ELR (cell line): ENCODE data around the gene SNRNP70.
A peak's percentile ranks its signal among the peaks of the same experiment; 100 is the strongest.
"Not testable (repeated sequence)": the region's sequence is repeated elsewhere in the genome, so short reads cannot be mapped to it uniquely, and the experiment has no call there.

ENCODE experiments used
- DNase-seq: peaks from one replicate; pipeline ENCODE4 v3.0.0-alpha.2; 2015; ENCODE audit warnings: low read depth

Gene SNRNP70

DNA sequence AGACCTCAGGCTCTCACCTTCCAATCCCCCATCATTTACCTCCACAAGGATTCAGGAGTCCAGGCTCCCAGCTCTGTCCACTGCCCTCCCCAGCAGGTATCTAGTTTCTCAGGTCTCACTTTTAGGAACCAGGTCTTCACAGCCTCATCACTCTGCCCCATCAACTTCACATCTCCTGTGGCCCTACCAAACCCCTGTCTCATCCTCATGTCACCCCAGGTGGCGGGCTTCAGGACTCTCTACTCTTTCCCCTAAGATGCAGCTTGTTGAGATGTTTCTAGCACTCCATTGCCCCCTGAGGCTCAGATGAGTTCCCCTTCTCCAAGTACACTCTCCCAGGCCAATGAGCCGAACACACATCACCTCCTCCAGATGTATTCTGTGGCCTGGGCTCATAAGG, 35.6 kb downstream of the SNRNP70 start:
- no peak for DNase-seq

DNA sequence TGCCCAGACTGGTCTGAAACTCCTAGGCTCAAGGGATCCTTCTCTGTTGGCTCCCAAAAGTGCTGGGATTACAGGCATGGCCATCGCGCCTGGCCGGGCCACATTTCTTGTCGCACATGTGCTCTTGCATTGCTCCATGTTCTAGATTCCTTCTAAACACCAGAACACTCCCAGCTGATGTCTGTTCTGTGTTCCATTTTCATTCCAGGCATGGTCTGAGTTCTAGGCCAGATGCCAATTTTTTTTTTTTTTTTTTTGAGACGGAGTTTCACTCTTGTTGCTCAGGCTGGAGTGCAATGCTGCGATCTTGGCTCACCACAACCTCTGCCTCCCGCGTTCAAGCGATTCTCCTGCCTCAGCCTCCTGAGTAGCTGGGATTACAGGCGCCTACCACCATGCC, 36.6 kb downstream of the SNRNP70 start:
- DNase-seq = not testable (repeated sequence)

DNA sequence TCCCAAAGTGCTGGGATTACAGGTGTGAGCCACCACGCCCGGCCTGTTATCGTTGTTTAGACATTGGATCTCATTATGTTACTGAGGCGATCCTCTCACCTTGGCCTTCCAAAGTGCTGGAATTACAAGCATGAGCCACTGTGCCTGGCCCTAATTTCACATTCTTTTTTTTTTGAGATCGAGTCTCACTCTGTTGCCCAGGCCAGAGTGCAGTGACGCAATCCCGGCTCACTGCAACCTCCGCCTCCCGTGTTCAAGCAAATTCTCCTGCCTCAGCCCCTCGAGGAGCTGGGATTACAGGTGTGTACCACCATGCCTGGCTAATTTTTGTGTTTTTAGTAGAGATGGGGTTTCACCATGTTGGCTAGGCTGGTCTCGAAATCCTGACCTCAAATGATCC, 38.0 kb downstream of the SNRNP70 start:
- not testable (repeated sequence) for DNase-seq

DNA sequence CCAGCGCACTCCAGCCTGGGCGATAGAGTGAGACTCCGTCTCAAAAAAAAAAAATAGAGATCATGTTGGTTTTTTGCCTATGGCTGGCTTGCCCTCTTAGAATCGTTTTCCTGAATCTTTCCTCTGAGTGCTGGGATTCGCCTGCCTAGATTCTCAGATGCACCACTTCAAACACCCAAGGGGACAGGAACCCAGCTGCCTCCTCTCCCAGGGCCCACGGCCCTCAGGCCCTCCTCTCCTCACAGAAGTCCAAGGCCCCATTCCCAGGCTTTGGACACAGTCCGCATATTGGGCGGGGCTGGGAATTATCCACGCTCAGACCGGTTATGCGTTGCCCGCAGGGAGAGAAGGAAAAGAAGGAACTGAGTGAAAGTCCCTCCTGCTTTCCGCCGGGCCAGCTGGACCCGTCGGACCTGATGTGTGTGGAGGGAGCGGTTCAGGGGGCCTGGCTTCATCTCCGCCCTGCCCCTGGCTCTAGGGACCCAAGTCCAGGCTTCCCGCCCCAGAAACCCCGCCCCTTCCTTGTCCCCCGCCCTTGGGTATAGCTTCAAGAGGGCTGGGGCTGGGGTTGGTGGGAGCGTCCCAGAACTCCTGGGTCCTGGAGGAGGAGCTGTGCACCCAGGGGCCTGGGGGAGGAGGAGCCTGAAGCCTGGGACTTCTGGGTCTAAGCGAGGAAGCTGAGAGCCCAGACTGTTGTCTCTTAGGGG, 39.9 kb downstream of the SNRNP70 start:
- no peak for DNase-seq

DNA sequence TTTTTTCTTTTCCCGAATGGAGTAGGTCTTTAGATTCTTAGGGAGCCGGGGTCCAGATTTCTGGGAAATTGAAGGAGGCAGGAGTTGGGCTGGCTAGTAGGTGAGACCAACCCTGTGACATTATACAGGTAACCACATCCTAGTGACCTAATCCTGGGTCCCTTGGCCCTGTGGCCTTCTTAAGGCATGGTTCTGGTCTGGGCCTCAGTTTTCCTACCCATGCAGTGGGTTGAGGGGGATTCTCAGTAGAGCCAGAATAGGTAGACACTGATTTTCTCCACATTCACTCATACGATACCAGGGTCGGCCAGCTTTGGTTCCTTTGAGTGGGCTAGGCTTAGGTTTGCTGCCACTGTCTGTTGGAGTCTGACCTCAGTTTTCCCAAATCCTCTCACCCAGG, 41.3 kb downstream of the SNRNP70 start:
- DNase-seq = no peak

- not testable (repeated sequence) for DNase-seq
Measured at GRCh38 chr19:49127225-49127624, 42.0 kb downstream of the SNRNP70 start.

- DNase-seq = peak; percentile 97
Measured at GRCh38 chr19:49127674-49128544, 42.7 kb downstream of the SNRNP70 start.

DNA sequence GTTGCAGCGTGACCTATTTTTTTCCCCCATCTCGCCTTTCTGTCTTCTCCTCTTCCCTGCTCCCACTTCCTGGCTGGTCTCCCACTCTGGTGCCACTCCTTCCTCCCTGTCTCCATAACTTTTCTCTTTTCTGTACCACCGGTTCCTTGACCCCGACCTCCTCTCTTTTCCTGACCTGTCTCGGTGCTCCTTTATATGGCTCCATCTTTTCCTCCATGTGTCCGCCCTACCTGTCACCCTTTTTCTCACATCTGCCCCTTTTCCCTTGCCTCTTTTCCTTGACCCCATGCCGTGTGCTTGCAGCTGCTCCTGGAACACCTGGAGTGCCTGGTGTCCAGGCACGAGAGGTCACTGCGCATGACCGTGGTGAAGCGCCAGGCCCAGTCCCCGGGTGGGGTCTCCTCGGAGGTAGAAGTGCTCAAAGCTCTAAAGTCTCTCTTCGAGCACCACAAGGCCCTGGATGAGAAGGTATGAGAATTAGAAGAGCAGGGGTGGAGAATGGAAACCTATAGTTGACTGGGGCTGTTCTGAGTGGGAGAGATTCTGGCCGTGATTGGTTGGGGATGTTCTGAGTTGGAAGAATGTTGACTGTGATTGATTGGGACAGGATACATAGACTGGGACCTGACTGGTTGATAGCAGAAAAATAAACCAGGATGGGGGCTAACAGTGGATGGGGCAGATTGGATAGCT, 43.4 kb downstream of the SNRNP70 start:
- no peak for DNase-seq

DNA sequence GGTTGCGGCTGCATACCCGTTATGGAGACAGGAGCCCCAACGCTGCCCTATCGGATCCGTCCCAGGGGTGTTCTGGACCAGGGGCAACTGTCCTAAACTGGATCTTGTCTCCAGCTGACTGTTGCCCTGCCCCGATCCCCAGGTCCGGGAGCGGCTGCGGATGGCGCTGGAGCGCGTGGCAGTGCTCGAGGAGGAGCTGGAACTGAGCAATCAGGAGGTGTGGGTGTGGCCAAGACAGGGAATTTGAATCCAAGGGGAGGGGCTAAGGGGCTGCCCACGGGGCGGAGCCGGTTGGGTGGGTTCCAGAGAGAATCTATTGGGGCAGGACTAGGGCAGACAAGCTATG, 44.0 kb downstream of the SNRNP70 start:
- no peak for DNase-seq

- DNase-seq = no peak
Measured at GRCh38 chr19:49130325-49130724, 45.1 kb downstream of the SNRNP70 start.

GRCh38 chr19:49132974-49133609, 47.8 kb downstream of the SNRNP70 start:
- no peak for DNase-seq

- peak; percentile 43 for DNase-seq
Measured at GRCh38 chr19:49133621-49134454, 48.6 kb downstream of the SNRNP70 start.

DNA sequence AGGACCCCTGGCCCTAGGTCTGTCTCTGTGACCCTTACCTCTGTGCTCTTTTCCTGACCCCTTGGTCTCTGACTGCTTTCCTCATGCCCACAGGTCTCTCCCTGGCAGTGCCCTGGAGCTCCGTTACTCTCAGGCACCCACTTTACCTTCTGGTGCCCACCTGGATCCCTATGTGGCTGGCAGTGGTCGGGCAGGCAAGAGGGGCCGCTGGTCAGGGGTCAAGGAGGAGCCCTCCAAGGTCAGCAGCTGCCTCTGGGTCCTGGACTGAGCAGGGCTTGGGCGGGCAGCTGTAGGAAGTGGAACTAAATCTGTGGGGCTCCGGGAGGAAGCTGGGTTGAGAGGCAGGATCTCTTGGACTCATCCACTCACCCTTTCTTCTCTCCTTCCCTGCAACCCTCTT, 50.4 kb downstream of the SNRNP70 start:
- no peak for DNase-seq

DNA sequence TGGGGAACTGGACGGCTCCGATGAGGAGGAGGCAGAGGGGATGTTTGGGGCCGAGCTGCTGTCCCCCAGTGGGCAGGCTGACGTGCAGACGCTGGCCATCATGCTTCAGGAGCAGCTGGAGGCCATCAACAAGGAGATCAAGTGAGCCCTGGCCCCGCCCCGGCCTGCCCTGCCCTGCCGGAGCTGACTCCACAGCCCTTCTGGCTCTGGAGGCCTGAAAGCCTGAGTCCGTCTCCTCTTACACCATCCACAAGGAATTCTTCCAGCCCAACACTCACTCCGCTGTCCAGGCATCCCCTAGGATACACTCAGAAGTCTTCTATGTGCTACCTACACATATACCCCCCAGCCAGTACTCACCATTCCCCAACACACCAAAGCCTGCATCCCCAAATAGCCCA, 51.5 kb downstream of the SNRNP70 start:
- DNase-seq = no peak

- no peak for DNase-seq
Measured at GRCh38 chr19:49140951-49141350, 55.7 kb downstream of the SNRNP70 start.

- DNase-seq = no peak
Measured at GRCh38 chr19:49141352-49141751, 56.1 kb downstream of the SNRNP70 start.

- peak; percentile 94 for DNase-seq
Measured at GRCh38 chr19:49142866-49143335, 57.6 kb downstream of the SNRNP70 start.

GRCh38 chr19:49145573-49146407, 60.5 kb downstream of the SNRNP70 start:
- DNase-seq = peak; percentile 76

GRCh38 chr19:49146408-49146770, 61.1 kb downstream of the SNRNP70 start:
- peak; percentile 36 for DNase-seq

GRCh38 chr19:49148044-49148682, 62.9 kb downstream of the SNRNP70 start:
- no peak for DNase-seq
